ENCODE measurements around the gene SPOUT1.

- TF ChIP-seq, protein P1, sequence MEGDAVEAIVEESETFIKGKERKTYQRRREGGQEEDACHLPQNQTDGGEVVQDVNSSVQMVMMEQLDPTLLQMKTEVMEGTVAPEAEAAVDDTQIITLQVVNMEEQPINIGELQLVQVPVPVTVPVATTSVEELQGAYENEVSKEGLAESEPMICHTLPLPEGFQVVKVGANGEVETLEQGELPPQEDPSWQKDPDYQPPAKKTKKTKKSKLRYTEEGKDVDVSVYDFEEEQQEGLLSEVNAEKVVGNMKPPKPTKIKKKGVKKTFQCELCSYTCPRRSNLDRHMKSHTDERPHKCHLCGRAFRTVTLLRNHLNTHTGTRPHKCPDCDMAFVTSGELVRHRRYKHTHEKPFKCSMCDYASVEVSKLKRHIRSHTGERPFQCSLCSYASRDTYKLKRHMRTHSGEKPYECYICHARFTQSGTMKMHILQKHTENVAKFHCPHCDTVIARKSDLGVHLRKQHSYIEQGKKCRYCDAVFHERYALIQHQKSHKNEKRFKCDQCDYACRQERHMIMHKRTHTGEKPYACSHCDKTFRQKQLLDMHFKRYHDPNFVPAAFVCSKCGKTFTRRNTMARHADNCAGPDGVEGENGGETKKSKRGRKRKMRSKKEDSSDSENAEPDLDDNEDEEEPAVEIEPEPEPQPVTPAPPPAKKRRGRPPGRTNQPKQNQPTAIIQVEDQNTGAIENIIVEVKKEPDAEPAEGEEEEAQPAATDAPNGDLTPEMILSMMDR (IDR thresholded peaks at IDR 0.05): no peak
- TF ChIP-seq POLR2A (IDR thresholded peaks at IDR 0.05): no peak
Observed at GRCh38 chr9:128822407-128823042, 7.1 kb downstream of the SPOUT1 start.

All from lower leg skin (tissue), 3 donors.